ENCODE data around the gene CDYL. TPM values are rescaled to one million over a fixed set of nuclear protein-coding genes. Genes with fewer than 3 reads are reported as not detected.

Gene CDYL, protein sequence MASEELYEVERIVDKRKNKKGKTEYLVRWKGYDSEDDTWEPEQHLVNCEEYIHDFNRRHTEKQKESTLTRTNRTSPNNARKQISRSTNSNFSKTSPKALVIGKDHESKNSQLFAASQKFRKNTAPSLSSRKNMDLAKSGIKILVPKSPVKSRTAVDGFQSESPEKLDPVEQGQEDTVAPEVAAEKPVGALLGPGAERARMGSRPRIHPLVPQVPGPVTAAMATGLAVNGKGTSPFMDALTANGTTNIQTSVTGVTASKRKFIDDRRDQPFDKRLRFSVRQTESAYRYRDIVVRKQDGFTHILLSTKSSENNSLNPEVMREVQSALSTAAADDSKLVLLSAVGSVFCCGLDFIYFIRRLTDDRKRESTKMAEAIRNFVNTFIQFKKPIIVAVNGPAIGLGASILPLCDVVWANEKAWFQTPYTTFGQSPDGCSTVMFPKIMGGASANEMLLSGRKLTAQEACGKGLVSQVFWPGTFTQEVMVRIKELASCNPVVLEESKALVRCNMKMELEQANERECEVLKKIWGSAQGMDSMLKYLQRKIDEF
- total RNA-seq (2022), result 41.6 and 51.2 TPM in 2 replicates
- percentile 81 among the genes with signal in this experiment for Bru-seq, nascent RNA
- BruChase-seq, experiment 1, labeled RNA remaining after a 2-hour chase, result percentile 78 among the genes with signal in this experiment
- percentile 68 among the genes with signal in this experiment for BruChase-seq, experiment 2, labeled RNA remaining after a 6-hour chase
- long read RNA-seq, transcript CDYL-203 (7 exons, 2,184 nt), result major isoform, 32 of 52 reads
- long read RNA-seq, partial matches to known transcripts, result 9 of 52 reads
- long read RNA-seq, other reads (novel, unspliced or antisense), result 8 of 52 reads

DNA sequence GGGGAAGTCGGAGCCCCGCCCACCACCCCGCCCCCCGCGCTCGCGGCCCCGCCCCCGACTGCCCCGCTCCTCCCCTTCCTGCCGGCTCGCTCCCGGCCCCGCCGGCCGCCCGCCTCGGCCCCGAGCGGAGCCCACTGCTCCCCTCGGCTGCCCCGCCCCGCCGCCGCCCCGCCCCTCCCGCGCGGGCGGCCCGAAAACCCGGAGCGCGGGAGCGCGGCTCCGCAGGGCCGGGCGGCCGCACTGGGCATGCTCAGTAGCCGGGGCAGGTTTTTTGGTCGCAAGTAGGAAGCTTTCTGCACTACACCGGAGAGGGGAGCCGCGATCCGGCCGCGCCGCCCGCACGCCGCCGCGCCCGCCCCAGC, at the start of gene CDYL:
CDYL (plus strand) TSS at position 274 of the 362 bp plus-strand sequence. CDS start 380 bp downstream, outside the sequence.
- peak within 1 kb of the TSS; percentile 76 for H3K4me3 ChIP-seq (ENCODE audit: low read depth, low read length)
- H3K4me1 Mint-ChIP-seq (ENCODE audit: low read depth, unreplicated experiment), result peaks cover 8% of the 10 kb centered on the region
- no peaks in the 10 kb centered on the region for H3K27me3 Mint-ChIP-seq (ENCODE audit: insufficient read depth, unreplicated experiment)
- no peaks in the 10 kb centered on the region for H3K27me3 ChIP-seq (replicated peaks; ENCODE audit: control insufficient read depth, insufficient read depth, low read length)
- H3K9me3 Mint-ChIP-seq (ENCODE audit: unreplicated experiment), result peaks cover 10% of the 10 kb centered on the region
- no TSS peak for BruUV-seq (replicated peaks)
- CTCF ChIA-PET, result interaction anchor here (1.0 to 1.5 kb wide), 2 partner anchors 10 to 73 kb away, joined by 4 to 7 read pairs; no protein-coding TSS in a partner anchor
- POLR2A ChIA-PET, result interaction anchor here (0.5 to 1.0 kb wide), 4 partner anchors 36 to 220 kb away, joined by 3 to 4 read pairs (median 4); no protein-coding TSS in a partner anchor
- peak within 1 kb of the TSS; percentile 89 for H3K27ac Mint-ChIP-seq (ENCODE audit: unreplicated experiment)
- H3K36me3 ChIP-seq (ENCODE audit: control insufficient read depth, insufficient read depth, low read length), result no peaks in the 10 kb centered on the region
- DNase-seq, result peak; percentile 85 to 93
- no peaks in the 10 kb centered on the region for H3K36me3 Mint-ChIP-seq (ENCODE audit: insufficient read depth, unreplicated experiment)
- H3K9me3 ChIP-seq, result peaks cover 5% of the 10 kb centered on the region; the same call in 1 of the 2 replicates
- peak within 1 kb of the TSS; percentile 93 for H3K4me3 Mint-ChIP-seq (ENCODE audit: unreplicated experiment)
- intact Hi-C loops (cut with micrococcal nuclease; ENCODE audit: unreplicated experiment), result loop anchor here (2.0 to 10.0 kb wide), 3 partner anchors 73 to 159 kb away; no protein-coding TSS in a partner anchor
- no peaks in the 10 kb centered on the region for H3K4me1 ChIP-seq
- TF ChIP-seq, protein P1, sequence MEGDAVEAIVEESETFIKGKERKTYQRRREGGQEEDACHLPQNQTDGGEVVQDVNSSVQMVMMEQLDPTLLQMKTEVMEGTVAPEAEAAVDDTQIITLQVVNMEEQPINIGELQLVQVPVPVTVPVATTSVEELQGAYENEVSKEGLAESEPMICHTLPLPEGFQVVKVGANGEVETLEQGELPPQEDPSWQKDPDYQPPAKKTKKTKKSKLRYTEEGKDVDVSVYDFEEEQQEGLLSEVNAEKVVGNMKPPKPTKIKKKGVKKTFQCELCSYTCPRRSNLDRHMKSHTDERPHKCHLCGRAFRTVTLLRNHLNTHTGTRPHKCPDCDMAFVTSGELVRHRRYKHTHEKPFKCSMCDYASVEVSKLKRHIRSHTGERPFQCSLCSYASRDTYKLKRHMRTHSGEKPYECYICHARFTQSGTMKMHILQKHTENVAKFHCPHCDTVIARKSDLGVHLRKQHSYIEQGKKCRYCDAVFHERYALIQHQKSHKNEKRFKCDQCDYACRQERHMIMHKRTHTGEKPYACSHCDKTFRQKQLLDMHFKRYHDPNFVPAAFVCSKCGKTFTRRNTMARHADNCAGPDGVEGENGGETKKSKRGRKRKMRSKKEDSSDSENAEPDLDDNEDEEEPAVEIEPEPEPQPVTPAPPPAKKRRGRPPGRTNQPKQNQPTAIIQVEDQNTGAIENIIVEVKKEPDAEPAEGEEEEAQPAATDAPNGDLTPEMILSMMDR (IDR thresholded peaks at IDR 0.05; ENCODE audit: insufficient read depth in 1 of 2, low read depth in 1 of 2, low read length in 1 of 2, severe bottlenecking in 1 of 2, unreplicated experiment in 1 of 2), result no peak

DNA sequence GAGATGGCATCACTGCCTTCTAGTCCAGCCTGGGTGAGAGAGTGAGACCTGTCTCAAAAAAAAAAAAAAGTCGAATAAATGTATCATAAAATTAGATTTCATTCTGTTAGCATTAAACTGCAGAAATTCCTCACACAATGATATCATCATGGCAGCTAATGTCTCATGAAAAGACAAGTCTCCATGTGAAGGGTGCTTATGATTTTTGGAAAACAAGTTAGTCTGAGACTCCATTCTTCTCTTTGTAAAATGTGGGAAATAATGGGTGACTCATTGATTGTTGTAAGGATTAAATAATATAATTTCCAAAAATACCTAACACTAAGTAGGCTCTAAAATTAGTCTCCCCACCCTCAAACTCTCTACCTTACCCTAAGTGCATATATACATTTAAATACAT, 49.6 kb upstream of the CDYL start:
- Mint-ChIP-seq H3K4me3 (ENCODE audit: unreplicated experiment) (no peak overlapping the region), H3K9me3 (ENCODE audit: unreplicated experiment) (no peaks in the 10 kb centered on the region), H3K4me1 (ENCODE audit: low read depth, unreplicated experiment) (peaks cover 20% of the 10 kb centered on the region), H3K27ac (ENCODE audit: unreplicated experiment) (no peak overlapping the region), H3K36me3 (ENCODE audit: insufficient read depth, unreplicated experiment) (no peaks in the 10 kb centered on the region), H3K27me3 (ENCODE audit: insufficient read depth, unreplicated experiment) (no peaks in the 10 kb centered on the region)
- H3K36me3 ChIP-seq (ENCODE audit: control insufficient read depth, insufficient read depth, low read length), result no peaks in the 10 kb centered on the region
- H3K4me3 ChIP-seq (ENCODE audit: low read depth, low read length), result no peak overlapping the region
- CTCF ChIA-PET, result interaction anchor here (0.7 kb wide), 1 partner anchor 64 kb away, joined by 5 read pairs; no protein-coding TSS in a partner anchor
- no TSS peak for BruUV-seq (replicated peaks)
- H3K4me1 ChIP-seq, result peaks cover 16% of the 10 kb centered on the region
- POLR2A ChIA-PET, result no interaction called here
- no peaks in the 10 kb centered on the region for H3K27me3 ChIP-seq (replicated peaks; ENCODE audit: control insufficient read depth, insufficient read depth, low read length)
- no peaks in the 10 kb centered on the region for H3K9me3 ChIP-seq
- no peak for DNase-seq
- intact Hi-C loops (cut with micrococcal nuclease; ENCODE audit: unreplicated experiment), result no loop called here
- TF ChIP-seq, protein P1 (IDR thresholded peaks at IDR 0.05; ENCODE audit: insufficient read depth in 1 of 2, low read depth in 1 of 2, low read length in 1 of 2, severe bottlenecking in 1 of 2, unreplicated experiment in 1 of 2), result no peak

DNA sequence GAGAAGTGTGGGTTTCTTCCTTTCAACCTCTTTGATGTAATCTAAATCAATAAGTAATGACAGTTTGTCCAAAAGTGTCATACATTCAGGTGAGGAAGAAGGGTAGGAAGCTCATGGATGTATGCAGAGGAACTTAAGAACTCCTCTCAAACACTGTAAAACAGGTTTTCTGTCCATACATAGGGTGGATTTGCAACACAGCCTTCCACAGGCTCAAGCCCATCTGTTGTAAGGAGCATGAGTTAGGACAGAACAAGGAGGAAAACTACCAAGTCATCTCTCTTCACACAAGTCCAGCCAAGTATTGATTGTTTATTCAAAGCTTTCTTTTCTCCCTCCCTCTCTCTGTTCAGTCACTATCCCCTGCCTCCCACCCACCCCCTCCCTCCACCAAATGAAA, 49.0 kb upstream of the CDYL start:
- POLR2A ChIA-PET, result no interaction called here
- intact Hi-C loops (cut with micrococcal nuclease; ENCODE audit: unreplicated experiment), result no loop called here
- CTCF ChIA-PET, result interaction anchor here (0.6 kb wide), 1 partner anchor 140 kb away, joined by 3 read pairs; no protein-coding TSS in a partner anchor
- no peaks in the 10 kb centered on the region for H3K9me3 ChIP-seq
- DNase-seq, result no peak
- no peaks in the 10 kb centered on the region for H3K27me3 ChIP-seq (replicated peaks; ENCODE audit: control insufficient read depth, insufficient read depth, low read length)
- H3K4me3 Mint-ChIP-seq (ENCODE audit: unreplicated experiment), result peak overlapping the region; percentile 10
- no peaks in the 10 kb centered on the region for H3K36me3 ChIP-seq (ENCODE audit: control insufficient read depth, insufficient read depth, low read length)
- no peak overlapping the region for H3K4me3 ChIP-seq (ENCODE audit: low read depth, low read length)
- H3K4me1 Mint-ChIP-seq (ENCODE audit: low read depth, unreplicated experiment), result peaks cover 20% of the 10 kb centered on the region
- peaks cover 16% of the 10 kb centered on the region for H3K4me1 ChIP-seq
- TF ChIP-seq, protein P1 (IDR thresholded peaks at IDR 0.05; ENCODE audit: insufficient read depth in 1 of 2, low read depth in 1 of 2, low read length in 1 of 2, severe bottlenecking in 1 of 2, unreplicated experiment in 1 of 2), result no peak
- no peaks in the 10 kb centered on the region for H3K27me3 Mint-ChIP-seq (ENCODE audit: insufficient read depth, unreplicated experiment)
- H3K27ac Mint-ChIP-seq (ENCODE audit: unreplicated experiment), result no peak overlapping the region
- no peaks in the 10 kb centered on the region for H3K9me3 Mint-ChIP-seq (ENCODE audit: unreplicated experiment)
- no peaks in the 10 kb centered on the region for H3K36me3 Mint-ChIP-seq (ENCODE audit: insufficient read depth, unreplicated experiment)
- no TSS peak for BruUV-seq (replicated peaks)
